NCI-H2227 treated with DMSO at 0.1 percent for 48 hours (cell line): Measurements from ENCODE around the gene USP24.

Experiments used
- DNase-seq: peaks from one replicate; lab custom pipeline; 2025; lab: John Stamatoyannopoulos, UW

USP24 gene

DNA sequence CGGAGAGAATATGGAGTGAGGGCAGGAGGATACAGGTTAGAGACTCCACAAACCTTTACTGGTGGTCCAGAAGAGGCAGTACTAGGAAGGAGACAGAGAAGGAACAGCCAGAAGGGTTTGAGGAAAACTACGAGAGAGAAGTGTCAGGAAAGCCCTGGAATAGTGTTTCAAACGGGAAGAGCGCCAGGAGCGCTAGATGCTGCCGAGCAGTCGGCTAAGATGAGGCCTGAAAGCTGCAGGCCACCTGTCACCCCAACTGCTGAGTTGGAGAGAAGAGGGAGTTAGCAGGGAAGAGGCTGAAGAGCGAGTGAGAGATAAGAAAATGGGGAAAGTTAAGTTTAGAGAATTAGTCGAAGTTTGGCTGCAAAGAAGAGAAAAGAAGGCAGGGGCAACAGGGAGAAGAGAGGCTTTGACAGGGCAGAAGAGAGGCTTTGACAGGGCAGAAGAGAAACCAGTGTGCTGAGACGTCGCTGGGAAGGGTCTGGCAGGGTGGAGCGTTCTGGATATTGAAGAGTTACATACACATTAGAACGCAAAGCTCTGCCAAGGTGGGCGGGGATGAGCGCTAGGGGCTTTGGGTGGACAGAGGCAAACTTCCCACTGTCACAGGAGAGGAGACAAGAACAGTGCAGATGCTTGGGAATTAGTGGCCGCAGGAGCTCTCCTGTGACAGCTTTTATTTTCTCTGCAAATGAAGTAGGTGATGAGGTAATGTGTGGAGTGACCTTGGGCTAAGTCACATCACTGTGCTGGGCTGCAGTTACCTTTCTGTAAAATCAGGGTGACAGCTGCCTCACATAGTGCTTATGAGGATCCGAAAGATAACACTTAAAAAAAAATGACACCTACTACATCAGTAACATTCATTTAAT, 144.6 kb downstream of the USP24 start:
- no peak for DNase-seq

DNA sequence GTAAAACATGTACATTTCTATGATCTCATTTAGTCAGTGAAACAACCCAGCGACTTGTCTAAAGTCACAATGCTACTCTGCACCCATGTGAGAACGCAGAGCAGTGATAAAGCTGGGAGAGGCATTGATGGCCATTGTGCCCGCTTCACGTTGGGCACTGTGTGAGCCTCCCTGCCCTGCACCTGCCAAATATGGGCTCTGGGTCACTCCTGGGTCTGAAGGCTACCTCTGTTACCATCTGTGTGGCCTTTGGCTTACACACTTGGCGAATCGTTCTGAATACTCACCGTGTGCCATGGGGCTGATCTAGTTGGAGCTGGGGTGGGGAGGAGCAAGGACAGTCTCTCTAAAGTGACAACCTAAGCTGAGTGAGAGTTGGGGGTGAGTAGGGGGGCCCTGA, 145.9 kb downstream of the USP24 start:
- DNase-seq, result no peak

DNA sequence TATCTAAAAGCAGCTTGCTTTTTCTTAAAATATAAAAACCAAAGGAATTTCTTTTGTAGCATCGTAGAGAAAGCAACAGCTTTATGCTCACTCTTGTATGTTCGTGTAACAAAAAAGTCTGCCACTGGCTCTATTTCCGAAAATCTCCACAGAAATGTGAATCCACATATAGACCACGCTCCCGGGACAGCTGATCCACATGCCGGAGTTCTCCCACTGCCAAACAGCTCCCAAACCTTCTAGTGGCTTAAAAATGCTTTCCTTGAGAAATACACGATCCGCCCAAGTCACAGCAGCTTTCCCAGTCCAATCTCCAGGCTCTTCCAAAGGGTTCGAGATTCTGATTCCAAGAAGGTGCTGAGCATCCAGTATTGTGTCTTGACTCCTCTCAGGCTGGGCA, 146.5 kb downstream of the USP24 start:
- DNase-seq, result no peak

DNA sequence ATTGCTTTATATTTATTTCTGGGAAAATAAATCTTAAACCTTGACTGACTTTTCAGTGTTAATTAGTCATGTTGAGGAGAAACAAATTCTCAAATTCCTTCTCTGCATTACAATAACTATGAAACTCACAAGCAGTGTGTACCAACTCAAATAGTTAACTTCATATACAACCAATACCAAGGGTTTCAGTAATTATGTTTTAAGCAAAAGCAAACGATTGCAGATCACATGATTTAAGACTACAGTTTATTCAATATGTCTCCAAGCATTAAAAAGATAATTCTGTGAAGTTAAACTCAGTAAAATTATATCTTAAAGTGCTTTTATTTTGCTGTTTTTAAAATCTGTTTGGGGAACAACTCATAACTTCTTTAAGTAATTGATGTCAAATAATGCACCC, 147.2 kb downstream of the USP24 start:
- DNase-seq, result no peak

DNA sequence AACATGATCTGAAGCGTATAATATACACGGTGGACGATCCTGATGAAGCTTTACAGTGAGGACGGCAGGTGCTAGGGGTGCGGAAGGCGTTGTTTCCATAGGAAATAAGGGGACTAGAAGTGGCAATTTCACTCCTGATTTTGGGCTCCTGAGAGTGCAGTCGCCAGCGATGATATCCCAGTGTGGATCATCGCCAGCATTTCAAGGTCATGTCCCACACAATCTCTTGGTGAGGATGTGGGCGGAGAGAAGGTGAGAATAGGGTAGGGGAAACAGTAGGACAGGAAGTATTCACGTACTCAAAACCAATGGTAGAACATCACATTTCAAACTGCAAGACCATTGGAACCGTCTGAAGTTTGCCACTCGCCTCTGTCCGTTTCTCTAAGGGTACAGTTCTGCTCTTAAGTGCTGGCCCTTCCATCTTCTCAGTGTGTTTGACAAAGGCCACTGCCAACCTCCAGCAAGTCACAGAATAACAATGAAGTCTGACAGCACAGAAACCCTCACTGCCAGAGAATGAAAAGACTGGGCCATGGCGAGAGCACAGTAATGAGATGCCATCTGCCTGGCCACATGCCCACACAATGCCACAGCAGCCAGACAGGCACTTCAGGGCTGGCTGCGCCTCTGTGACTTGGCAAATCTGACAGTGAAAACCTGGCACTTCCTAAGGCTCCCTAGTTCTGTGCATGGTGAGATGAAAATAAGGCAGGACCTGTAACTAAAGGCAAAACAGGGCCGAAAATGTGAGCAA, 148.0 kb downstream of the USP24 start:
- DNase-seq, result no peak

DNA sequence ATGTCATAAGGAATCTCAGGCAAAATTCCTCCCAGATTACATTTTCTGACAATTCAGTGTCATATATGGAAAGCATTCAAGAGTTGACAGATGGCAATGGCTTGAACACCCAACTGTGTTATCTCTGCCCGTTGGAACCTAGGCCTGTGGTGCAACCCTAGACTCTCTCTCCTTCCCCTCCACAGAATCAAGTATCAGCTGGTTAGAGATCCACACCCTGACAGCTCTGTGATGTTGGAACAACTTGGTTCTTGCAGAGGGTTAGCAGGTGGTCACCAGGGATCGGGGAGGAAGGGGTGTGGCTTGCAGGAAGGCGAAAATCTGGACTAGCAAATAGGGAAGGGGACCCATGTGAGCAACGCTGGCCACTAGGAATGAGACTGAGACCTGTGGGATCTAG, 149.5 kb downstream of the USP24 start:
- DNase-seq, result no peak

DNA sequence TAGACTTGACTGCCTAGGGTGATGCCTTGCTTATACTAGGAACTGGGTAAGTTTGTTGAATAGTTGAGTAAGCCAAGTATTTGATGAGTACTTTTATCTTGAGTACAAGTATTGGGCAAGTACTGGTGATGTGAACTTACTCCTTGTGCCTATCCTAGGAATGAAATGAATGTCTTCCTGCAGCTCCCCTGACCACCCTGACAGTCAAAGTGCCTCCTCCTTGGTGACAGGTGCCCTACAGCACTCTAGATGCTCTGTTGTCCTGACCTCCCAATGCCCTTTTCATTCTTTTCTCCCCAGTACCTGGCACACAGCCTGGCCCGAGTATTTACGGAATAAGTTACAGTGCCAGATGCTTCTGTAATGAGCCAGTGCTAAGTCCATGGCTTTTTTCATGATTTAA, 150.3 kb downstream of the USP24 start:
- DNase-seq, result no peak

DNA sequence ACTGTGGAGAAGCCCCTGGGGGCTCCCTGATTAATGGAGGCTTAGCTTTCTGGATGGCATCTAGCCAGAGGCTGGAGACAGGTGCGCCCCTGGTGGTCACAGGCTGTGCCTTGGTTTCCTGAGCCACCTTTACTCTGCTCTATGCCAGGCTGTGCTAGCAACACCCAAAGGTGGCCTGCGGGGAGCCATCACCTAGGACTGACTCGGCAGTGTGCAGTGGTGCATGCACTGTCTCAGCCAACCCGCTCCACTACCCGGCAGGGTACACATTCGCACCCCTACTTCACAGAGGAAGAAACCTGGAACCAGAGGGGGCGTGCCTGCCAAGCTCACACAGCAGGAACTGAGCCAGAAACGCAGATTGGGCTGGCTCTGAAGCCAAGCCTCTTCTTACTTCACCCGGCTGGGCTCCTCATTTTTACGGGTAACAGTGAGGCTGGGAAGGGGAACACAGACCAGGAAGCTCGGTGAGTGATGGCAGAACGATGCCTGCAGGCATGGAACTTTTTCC, 151.0 kb downstream of the USP24 start:
- DNase-seq, result no peak

DNA sequence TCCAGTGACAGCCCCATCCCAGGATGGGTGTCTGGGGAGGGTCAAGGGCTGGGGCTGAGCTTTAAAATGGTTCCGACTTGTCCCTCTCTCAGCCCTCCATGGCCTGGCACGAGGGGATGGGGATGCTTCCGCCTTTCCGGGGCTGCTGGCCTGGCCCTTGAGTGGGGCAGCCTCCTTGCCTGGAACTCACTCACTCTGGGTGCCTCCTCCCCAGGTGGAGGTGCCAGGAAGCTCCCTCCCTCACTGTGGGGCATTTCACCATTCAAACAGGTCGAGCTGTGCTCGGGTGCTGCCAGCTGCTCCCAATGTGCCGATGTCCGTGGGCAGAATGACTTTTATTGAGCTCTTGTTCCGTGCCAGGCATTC, 151.6 kb downstream of the USP24 start:
- no peak for DNase-seq

DNA sequence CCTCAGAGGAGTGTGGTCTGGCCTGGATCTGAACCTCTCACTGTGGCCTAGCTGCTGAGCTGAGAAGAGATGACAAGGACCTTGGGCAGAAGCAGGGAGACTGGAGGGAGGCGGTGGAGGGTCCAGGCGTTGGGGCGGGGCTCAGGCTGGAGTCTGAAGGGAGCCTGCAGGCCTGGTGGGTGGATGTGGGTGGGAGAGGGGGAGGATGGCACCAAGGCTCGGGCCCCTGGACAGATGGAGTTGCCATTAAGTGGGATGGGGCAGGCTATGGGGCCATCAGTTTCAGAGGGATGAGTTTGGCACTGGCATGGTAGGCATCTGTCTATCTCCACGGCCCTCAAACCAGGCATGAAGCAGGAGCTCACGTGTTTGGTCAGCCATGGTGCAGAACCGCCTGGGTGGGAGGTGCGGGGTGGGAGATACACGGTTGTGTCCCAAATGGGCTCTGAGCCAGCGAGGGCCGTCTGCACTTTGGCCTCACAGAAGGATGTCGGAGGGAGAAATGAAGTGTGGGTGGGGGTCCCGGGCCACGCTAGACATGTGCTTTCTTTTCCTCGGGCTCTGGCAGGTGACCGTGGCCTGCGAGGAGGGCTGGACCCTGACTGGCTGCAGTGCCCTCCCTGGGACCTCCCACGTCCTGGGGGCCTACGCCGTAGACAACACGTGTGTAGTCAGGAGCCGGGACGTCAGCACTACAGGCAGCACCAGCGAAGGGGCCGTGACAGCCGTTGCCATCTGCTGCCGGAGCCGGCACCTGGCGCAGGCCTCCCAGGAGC, 152.2 kb downstream of the USP24 start:
- DNase-seq, result no peak

DNA sequence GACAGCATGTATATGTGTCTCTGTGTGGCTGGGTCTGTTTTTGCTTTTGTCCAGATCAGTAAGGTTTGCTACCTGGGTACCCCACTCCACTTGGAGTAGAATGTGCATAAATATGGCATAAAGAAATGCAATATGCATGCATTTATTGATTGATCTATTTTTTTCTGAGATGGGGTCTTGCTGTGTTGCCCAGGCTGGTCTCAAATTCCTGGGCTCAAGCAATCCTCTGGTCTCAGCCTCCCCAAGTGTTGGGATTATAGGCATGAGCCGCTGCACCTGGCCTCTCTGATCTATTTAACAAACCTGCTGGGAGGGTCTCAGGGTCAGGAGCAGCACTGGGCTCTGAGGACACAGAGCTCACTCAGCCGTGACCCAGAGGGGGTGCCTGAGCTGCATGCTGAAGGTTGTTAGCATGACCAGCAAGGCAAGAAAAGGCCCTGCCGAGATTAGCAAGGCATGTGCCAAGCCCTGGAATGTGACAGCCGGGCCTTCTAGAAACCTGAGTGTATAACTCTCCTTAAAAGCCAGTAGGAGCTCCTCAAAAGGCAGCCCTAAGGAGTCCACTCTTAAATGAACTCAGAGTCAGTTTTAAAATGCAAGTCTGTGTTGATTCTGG, 153.3 kb downstream of the USP24 start:
- no peak for DNase-seq

DNA sequence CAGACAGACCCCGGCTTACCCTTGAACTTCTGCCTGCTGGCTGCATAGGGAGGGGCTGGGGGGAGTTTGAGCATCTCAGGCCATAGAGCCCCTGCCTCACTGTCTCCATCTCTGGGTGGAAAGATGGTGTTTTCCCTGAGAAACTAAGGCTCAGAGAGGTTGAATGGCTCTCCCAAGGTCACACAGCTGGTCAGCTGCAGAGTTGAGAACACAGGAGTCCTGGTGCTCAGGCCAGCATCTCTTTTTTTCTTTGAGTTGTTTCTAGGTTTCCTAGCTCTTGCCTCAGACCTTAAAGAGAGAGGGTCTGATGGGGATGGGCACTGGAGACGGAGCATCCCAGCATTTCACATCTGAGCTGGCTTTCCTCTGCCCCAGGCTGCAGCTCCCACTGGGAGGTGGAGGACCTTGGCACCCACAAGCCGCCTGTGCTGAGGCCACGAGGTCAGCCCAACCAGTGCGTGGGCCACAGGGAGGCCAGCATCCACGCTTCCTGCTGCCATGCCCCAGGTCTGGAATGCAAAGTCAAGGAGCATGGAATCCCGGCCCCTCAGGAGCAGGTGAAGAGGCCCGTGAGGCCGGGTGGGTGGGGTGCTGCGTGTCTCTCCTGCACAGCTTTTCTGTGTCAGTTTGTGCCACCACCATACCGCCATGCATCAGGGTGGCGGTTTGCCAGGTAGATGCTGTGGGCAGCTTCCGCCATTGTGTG, 154.0 kb downstream of the USP24 start:
- DNase-seq, result no peak

DNA sequence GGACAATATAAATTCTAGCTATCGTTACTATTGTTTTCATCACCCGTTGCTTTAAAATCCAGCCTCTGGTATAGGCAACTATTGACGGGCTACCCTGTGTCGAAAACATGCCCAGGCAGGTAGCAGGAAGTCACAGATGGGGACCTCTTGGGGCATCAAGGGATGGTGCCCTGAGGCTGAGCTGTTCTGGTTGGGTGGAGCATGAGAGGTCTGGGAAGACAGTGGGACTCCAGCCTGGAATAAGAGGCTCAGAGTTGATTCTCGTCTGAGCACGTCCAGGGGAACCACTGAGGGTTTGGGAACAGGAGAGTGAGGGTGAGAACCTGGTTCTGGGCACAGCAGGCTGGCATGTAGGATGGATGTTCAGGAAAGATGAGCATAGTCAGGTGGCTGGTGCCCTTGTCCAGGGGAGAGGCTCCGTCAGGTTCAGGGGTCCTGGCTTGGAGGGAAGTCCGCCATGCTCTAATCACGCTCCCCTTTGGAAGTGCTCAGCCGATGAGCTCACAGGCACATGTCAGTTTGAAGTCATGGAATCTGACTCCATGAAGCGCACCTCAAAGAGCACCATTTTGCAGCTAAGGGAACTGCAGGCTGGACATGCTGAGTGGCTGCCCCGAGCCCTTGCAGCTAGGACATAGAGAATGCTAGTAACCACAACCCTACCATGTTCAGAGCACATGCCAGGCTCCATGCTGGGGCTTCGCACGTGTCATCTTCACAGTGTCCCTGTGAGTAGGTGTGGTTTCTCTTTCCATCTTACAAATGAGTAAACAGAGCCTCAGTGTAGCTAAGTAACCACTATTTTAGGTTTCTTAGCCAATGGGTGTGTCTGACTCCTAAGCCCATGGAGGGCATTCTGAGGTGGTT, 154.8 kb downstream of the USP24 start:
- DNase-seq, result no peak

DNA sequence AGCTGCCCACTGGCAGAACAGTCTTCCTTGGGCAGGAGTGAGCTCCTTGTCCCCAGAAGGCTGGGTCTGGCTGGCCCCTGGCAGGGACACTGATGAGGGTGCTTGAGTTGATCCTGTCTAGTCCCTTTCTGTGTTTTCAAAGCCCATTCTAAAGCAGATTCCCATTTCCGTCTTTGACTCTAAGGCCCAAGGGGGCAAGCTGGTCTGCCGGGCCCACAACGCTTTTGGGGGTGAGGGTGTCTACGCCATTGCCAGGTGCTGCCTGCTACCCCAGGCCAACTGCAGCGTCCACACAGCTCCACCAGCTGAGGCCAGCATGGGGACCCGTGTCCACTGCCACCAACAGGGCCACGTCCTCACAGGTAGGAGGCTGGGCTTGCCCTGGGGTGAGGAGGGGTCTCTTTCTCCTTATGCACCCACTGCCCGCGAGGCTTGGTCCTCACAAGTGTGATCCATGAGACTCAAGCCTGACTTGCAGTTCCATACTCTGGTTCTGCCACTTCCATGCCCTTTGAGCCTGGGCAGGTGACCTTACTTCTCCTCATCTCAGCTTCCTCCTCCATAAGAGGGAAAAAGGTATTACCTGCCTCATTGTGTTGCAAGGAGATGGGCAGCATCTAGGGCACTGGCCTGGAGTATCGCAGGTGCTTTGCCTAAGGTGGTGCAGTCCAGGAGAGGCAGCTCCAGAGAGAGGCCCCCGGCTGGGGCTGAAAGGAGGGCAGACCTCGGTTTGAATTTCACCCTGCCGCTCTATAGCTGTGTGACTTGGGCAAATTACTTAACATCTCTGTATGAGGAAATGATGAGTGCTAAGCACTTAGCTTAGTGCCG, 155.6 kb downstream of the USP24 start:
- DNase-seq, result no peak

DNA sequence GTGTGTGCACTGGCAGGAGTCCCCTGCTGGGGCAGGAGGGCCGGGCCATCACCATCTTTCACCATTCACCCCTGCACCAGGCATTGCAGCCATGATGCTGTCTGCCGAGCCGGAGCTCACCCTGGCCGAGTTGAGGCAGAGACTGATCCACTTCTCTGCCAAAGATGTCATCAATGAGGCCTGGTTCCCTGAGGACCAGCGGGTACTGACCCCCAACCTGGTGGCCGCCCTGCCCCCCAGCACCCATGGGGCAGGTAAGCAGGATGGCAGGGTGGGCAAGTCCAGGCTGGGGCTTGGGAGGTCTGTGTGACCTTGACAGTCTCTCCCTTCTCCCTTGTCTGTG, 157.2 kb downstream of the USP24 start:
- DNase-seq, result no peak

DNA sequence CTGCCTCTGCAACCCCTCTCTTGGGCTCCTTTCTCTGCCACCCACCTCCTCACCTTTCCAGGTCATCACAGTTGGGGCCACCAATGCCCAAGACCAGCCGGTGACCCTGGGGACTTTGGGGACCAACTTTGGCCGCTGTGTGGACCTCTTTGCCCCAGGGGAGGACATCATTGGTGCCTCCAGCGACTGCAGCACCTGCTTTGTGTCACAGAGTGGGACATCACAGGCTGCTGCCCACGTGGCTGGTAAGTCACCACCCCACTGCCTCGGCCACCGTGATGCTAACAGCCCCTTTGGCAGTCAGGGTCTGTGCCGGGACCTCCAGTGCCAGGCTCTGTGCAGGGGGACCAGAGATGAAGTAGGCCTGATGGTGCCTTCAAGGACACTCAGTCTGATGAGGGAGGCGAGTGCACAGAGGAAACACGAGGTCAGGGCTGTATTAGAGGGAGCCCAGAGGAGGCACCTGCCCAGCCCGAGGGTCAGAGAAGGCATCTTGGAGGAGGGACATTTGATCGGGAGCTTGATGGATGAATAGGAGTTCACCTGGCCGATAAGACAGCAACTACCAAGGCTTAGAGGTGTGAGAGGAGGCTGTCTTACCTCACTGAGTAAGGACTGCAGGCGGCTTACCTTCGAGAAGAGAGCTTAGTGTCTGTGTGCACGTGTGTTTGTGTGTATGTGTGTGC, 157.8 kb downstream of the USP24 start:
- DNase-seq, result no peak

DNA sequence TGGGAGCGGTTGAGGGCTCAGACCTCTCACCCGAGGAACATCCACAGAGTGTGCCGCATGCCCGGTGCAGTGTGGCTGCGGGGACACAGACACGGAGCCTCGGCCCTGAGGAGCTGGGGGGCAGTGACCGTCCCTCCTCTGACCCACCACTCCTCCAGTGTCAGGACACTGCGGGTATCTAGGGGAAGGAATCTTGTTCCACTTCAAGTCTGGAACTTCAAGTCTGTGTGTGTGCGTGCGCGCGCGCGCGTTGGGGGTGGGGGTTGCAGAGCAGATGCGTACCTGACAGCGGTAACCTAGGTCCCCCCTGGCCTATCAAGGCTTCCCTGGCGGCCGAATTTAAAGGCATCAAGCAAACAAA, 158.6 kb downstream of the USP24 start:
- no peak for DNase-seq

DNA sequence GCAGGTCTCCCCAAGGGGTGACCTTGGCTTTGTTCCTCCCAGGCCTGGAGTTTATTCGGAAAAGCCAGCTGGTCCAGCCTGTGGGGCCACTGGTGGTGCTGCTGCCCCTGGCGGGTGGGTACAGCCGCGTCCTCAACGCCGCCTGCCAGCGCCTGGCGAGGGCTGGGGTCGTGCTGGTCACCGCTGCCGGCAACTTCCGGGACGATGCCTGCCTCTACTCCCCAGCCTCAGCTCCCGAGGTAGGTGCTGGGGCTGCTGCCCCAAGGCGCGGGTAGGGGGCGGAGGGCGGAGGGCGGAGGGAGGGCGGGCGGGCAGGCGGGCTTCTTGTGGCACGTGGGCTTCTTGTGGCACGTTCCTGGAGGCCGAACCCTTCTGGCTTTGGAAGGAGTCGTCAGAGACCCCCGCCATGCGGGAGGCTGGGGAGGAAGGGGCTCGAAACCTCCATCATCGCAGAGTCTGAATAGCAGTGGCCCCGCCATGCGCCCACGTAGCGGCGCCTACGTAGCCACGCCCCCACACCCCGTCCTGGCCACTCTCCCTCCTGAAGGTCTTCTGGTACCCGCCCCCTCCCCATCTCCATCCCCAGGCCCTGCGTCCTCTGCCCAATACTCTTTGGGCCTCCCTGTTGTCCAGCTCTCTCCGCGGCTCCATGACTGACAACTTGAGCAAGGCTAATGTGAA, 159.1 kb downstream of the USP24 start:
- DNase-seq, result no peak
